Activated T-cell treated with anti-CD3 and anti-CD28 coated beads for 4 hours (primary cell): Measurements from ENCODE around the gene HAL.
A peak's percentile ranks its signal among the peaks of the same experiment; 100 is the strongest.
"Not testable (repeated sequence)": the region's sequence is repeated elsewhere in the genome, so short reads cannot be mapped to it uniquely, and the experiment has no call there.

Experiments
- DNase-seq: peaks from one replicate; pipeline ENCODE4 v3.0.0-alpha.2; 2020

Gene HAL

GRCh38 chr12:95972832-95973456, 23.2 kb downstream of the HAL start:
- DNase-seq = no peak

GRCh38 chr12:95970905-95971304, 25.2 kb downstream of the HAL start:
- no peak for DNase-seq

GRCh38 chr12:95969116-95969515, 27.0 kb downstream of the HAL start:
- DNase-seq = not testable (repeated sequence)

- DNase-seq = no peak
These were observed 28.8 kb downstream of the HAL start for GRCh38 chr12:95967301-95967700.

GRCh38 chr12:95966287-95966870, 29.8 kb downstream of the HAL start:
- DNase-seq = no peak

- DNase-seq = no peak
These were observed 33.0 kb downstream of the HAL start for GRCh38 chr12:95963096-95963495.

GRCh38 chr12:95962222-95962621, 33.9 kb downstream of the HAL start:
- no peak for DNase-seq

- DNase-seq = no peak
These were observed 35.9 kb downstream of the HAL start for GRCh38 chr12:95960241-95960640.

- no peak for DNase-seq
These were observed 37.0 kb downstream of the HAL start for GRCh38 chr12:95959107-95959506.

- DNase-seq = no peak
These were observed 39.5 kb downstream of the HAL start for GRCh38 chr12:95956557-95957145.

GRCh38 chr12:95955549-95956159, 40.5 kb downstream of the HAL start:
- DNase-seq = no peak

GRCh38 chr12:95953000-95953399, 43.1 kb downstream of the HAL start:
- DNase-seq = no peak

- no peak for DNase-seq
These were observed 44.6 kb downstream of the HAL start for GRCh38 chr12:95951515-95951914.

GRCh38 chr12:95949477-95950206, 46.5 kb downstream of the HAL start:
- no peak for DNase-seq

GRCh38 chr12:95944108-95944704, 51.9 kb downstream of the HAL start:
- DNase-seq = no peak

GRCh38 chr12:95943330-95943842, 52.8 kb downstream of the HAL start, which contains the start of gene AMDHD1:
Gene AMDHD1, plus strand, starts transcription at chr12:95943331. Its CDS starts 68 bp downstream, at chr12:95943399.
- peak; percentile 35 for DNase-seq

- DNase-seq = peak; percentile 66
These were observed 53.4 kb downstream of the HAL start, which contains the start of gene CCDC38 for GRCh38 chr12:95942524-95943329. Gene CCDC38, minus strand, starts transcription at chr12:95942614. Its CDS starts 6,105 bp downstream, at chr12:95936509.

GRCh38 chr12:95942101-95942523, 54.0 kb downstream of the HAL start:
- DNase-seq = no peak

- DNase-seq = no peak
These were observed 55.6 kb downstream of the HAL start for GRCh38 chr12:95940514-95940913.
